CD14-positive monocyte (primary cell): ENCODE measurements around the gene CNTRL. TPM values are rescaled to one million over a fixed set of nuclear protein-coding genes. Genes with fewer than 3 reads are reported as not detected.
"Not testable (repeated sequence)": the region's sequence is repeated elsewhere in the genome, so short reads cannot be mapped to it uniquely, and the experiment has no call there.

Source experiments
- DNase-seq, 3 donors: peaks; one replicate each; pipeline ENCODE4 v3.0.0-alpha.2; 2011 to 2022
- H2AFZ ChIP-seq: 2 replicates; pipeline ENCODE4 v1.6.0; 2012; ENCODE audit warnings: mild to moderate bottlenecking, low read depth, low read length, inconsistent platforms; ENCODE audit not compliant: insufficient read depth, poor library complexity, severe bottlenecking
- H3K27ac ChIP-seq, 2 donors: 1 replicate in 1 of 2; 2 replicates in 1 of 2; pipeline ENCODE4 v1.5.1; 2012 to 2013; ENCODE audit warnings: low read length in 2 of 2, control low read depth in 1 of 2, inconsistent platforms in 1 of 2, low read depth in 1 of 2, mild to moderate bottlenecking in 1 of 2
- H3K27me3 ChIP-seq, 2 donors: one replicate each; pipeline versions ENCODE4 v1.6.0 to v1.6.1; 2011 to 2013; ENCODE audit warnings: low read length in 2 of 2; ENCODE audit not compliant: control insufficient read depth in 2 of 2, insufficient read depth in 2 of 2
- H3K36me3 ChIP-seq, 2 donors: replicated peaks in 1 of 2; 1 replicate in 1 of 2; 2 replicates in 1 of 2; pipeline versions ENCODE4 v1.5.1 to v1.6.1; 2012 to 2013; ENCODE audit warnings: low read length in 2 of 2, control low read depth in 1 of 2, inconsistent platforms in 1 of 2, mild to moderate bottlenecking in 1 of 2; ENCODE audit not compliant: insufficient read depth in 2 of 2, control insufficient read depth in 1 of 2
- H3K4me1 ChIP-seq, 2 donors: 1 replicate in 1 of 2; 2 replicates in 1 of 2; pipeline versions ENCODE4 v1.5.1 to v1.6.1; 2012 to 2013; ENCODE audit warnings: low read length in 2 of 2, control low read depth in 1 of 2, inconsistent platforms in 1 of 2, mild to moderate bottlenecking in 1 of 2, moderate library complexity in 1 of 2; ENCODE audit not compliant: insufficient read depth in 2 of 2, control insufficient read depth in 1 of 2
- H3K4me2 ChIP-seq: replicated peaks from 2 replicates; pipeline ENCODE3; 2012; ENCODE audit warnings: low read length, moderate library complexity, mild to moderate bottlenecking; ENCODE audit not compliant: poor library complexity, severe bottlenecking; ENCODE audit errors: extremely low read depth
- H3K4me3 ChIP-seq, 3 experiments: fragments of 200-600 bp in 1 of 3; sonication (generic) in 1 of 3; replicated peaks in 1 of 3; 1 replicate in 2 of 3; 2 replicates in 1 of 3; pipeline ENCODE4 v1.5.1; 2011 to 2013; ENCODE audit warnings: low read length in 3 of 3, mild to moderate bottlenecking in 3 of 3, control low read depth in 2 of 3, low read depth in 2 of 3, inconsistent platforms in 1 of 3, moderate library complexity in 1 of 3
- H3K79me2 ChIP-seq: 2 replicates; pipeline ENCODE4 v1.6.0; 2012; ENCODE audit warnings: mild to moderate bottlenecking, control low read depth, inconsistent platforms, low read length, moderate library complexity; ENCODE audit not compliant: insufficient read depth
- H3K9ac ChIP-seq: 2 replicates; pipeline ENCODE4 v1.6.0; 2017; ENCODE audit warnings: low read length, mild to moderate bottlenecking; ENCODE audit not compliant: insufficient read depth, poor library complexity, severe bottlenecking
- H3K9me3 ChIP-seq, 2 donors: replicated peaks in 1 of 2; 1 replicate in 1 of 2; 2 replicates in 1 of 2; pipeline versions ENCODE4 v1.5.1 to v1.6.1; 2012 to 2013; ENCODE audit warnings: low read length in 2 of 2, control low read depth in 1 of 2; ENCODE audit not compliant: control insufficient read depth in 1 of 2, insufficient read depth in 1 of 2
- H4K20me1 ChIP-seq: 2 replicates; pipeline ENCODE4 v1.6.0; 2012; ENCODE audit warnings: mild to moderate bottlenecking, low read length, control low read depth, moderate library complexity; ENCODE audit not compliant: insufficient read depth
- H3K27ac Mint-ChIP-seq, 7 donors: one replicate each; pipeline ENCODE4 v1.8.0; 2020; ENCODE audit warnings: mild to moderate bottlenecking in 7 of 7, mixed read lengths in 7 of 7, moderate library complexity in 6 of 7, inconsistent platforms in 2 of 7
- H3K27me3 Mint-ChIP-seq, 3 donors: one replicate each; pipeline ENCODE4 v1.8.0; 2021 to 2022; ENCODE audit warnings: low read depth in 3 of 3, mild to moderate bottlenecking in 3 of 3, mixed read lengths in 3 of 3, moderate library complexity in 3 of 3, inconsistent platforms in 1 of 3
- H3K36me3 Mint-ChIP-seq, 2 donors: one replicate each; pipeline ENCODE4 v1.8.0; 2020; ENCODE audit warnings: mixed read lengths in 2 of 2, inconsistent platforms in 1 of 2, mild to moderate bottlenecking in 1 of 2
- H3K4me1 Mint-ChIP-seq: one replicate; pipeline ENCODE4 v1.8.0; 2020; ENCODE audit warnings: mild to moderate bottlenecking, mixed read lengths
- H3K4me3 Mint-ChIP-seq, 2 donors: one replicate each; pipeline ENCODE4 v1.8.0; 2020; ENCODE audit warnings: mild to moderate bottlenecking in 2 of 2, mixed read lengths in 2 of 2, moderate library complexity in 1 of 2
- H3K9me3 Mint-ChIP-seq, 7 donors: one replicate each; pipeline ENCODE4 v1.8.0; 2020 to 2022; ENCODE audit warnings: mixed read lengths in 7 of 7, mild to moderate bottlenecking in 6 of 7, moderate library complexity in 6 of 7, inconsistent platforms in 2 of 7
- CTCF ChIP-seq: fragments of 200-600 bp; IDR thresholded peaks from one replicate; pipeline ENCODE4 v1.8.0; 2022; ENCODE audit warnings: antibody characterized with exemption, mild to moderate bottlenecking
- WGBS: methylation state at CpG from one replicate; pipeline ENCODE4 v1.1.5; 2013; ENCODE audit warnings: missing lambda C conversion rate; ENCODE audit not compliant: insufficient coverage; 5-methylcytosine and 5-hydroxymethylcytosine counted together
- intact Hi-C, 2 donors: fragments of 100-400 bp; cut with micrococcal nuclease; formaldehyde crosslinking; loops; one replicate each; pipeline versions ENCODE4 v1.15.0 to v1.15.1; 2023
- polyA plus RNA-seq, 3 donors: library from polyadenylated mRNA; depleted of rRNA in 1 of 3; unstranded in 2 of 3; stranded (reverse) in 1 of 3; fragments of 300-500 nt in 2 of 3; fragments of >200 nt in 1 of 3; fragmentation: Illumina TruSeq in 2 of 3; gene quantifications; 1 replicate in 2 of 3; 2 replicates in 1 of 3; pipeline ENCODE4 v1.2.3, GENCODE V29; 2012 to 2021

Gene CNTRL
- polyA plus RNA-seq, 3 donors = 3.9 to 26.8 (median 4.8) TPM

GRCh38 chr9:121026768-121027167 lies 48.0 kb upstream of the CNTRL start:
- no peak for TF ChIP-seq CTCF
- no peak overlapping the region for H3K4me2 ChIP-seq
- H2AFZ ChIP-seq = no peak overlapping the region
- peaks cover 0 to 13% of the 10 kb centered on the region in 2 donors for H3K36me3 ChIP-seq
- Mint-ChIP-seq H3K4me1 (no peaks in the 10 kb centered on the region), H3K36me3 (peaks cover 12 to 15% of the 10 kb centered on the region in 2 donors), H3K27me3 (no peaks in the 10 kb centered on the region), H3K4me3 (no peak overlapping the region), H3K27ac (no peak overlapping the region), H3K9me3 (peaks cover 0 to 2% (median 0%) of the 10 kb centered on the region in 7 donors)
- no peaks in the 10 kb centered on the region for H3K9me3 ChIP-seq
- no peak overlapping the region for H3K9ac ChIP-seq
- no peaks in the 10 kb centered on the region for H3K4me1 ChIP-seq
- no peaks in the 10 kb centered on the region for H4K20me1 ChIP-seq
- no peak overlapping the region for H3K27ac ChIP-seq
- intact Hi-C loops = no loop called here
- H3K79me2 ChIP-seq = no peaks in the 10 kb centered on the region
- no peak overlapping the region for H3K4me3 ChIP-seq
- no peak for DNase-seq
- H3K27me3 ChIP-seq = no peaks in the 10 kb centered on the region

- DNase-seq, H3K27ac Mint-ChIP-seq, H3K27ac ChIP-seq, H3K4me3 Mint-ChIP-seq, intact Hi-C loops, H3K27me3 Mint-ChIP-seq, H3K79me2 ChIP-seq, H3K4me1 ChIP-seq, H3K4me3 ChIP-seq, H3K4me1 Mint-ChIP-seq, H3K9ac ChIP-seq, H3K4me2 ChIP-seq, H3K27me3 ChIP-seq, H3K9me3 Mint-ChIP-seq, H4K20me1 ChIP-seq, H2AFZ ChIP-seq, H3K9me3 ChIP-seq: not testable (repeated sequence)
- H3K36me3 Mint-ChIP-seq = peaks cover 10 to 17% of the 10 kb centered on the region in 2 donors
- WGBS = no CpG with 5 or more reads among the region's 4 CpGs
- peaks cover 0 to 11% of the 10 kb centered on the region in 2 donors for H3K36me3 ChIP-seq
Measured at GRCh38 chr9:121028285-121028684, 46.5 kb upstream of the CNTRL start.
